ENCODE data around the gene SKAP1.

Gene SKAP1

GRCh38 chr17:48192321-48192731 is 237.7 kb downstream of the SKAP1 start:
- Histone ChIP-seq H3K9me2 (replicated peaks; ENCODE audit: low read depth, low read length) (no peaks in the 10 kb centered on the region), H3K4me3 (ENCODE audit: low read length, poor library complexity, severe bottlenecking) (no peak overlapping the region), H3K9me3 (ENCODE audit: insufficient read depth, low read depth, low read length) (no peaks in the 10 kb centered on the region), H3K4me2 (ENCODE audit: low read depth, low read length, poor library complexity, severe bottlenecking) (peak overlapping the region; percentile 24), H3K4me1 (ENCODE audit: insufficient read depth, low read length, poor library complexity, severe bottlenecking) (peaks cover 22% of the 10 kb centered on the region), H3K79me2 (ENCODE audit: insufficient read depth, low read length) (no peaks in the 10 kb centered on the region), H2AFZ (ENCODE audit: low read length) (no peak overlapping the region), H3K36me3 (ENCODE audit: insufficient read depth, low read length) (no peaks in the 10 kb centered on the region), H3K9ac (ENCODE audit: low read depth, low read length, poor library complexity, severe bottlenecking) (no peak overlapping the region), H3K27me3 (ENCODE audit: insufficient read depth, low read length, poor library complexity, severe bottlenecking) (peaks cover 35% of the 10 kb centered on the region), H4K20me1 (ENCODE audit: insufficient read depth, low read length, poor library complexity, severe bottlenecking) (no peaks in the 10 kb centered on the region), H3F3A (ENCODE audit: low read depth) (peaks cover 7% of the 10 kb centered on the region; the same call in 1 of the 2 replicates)
- no peak for TF ChIP-seq EZH2phosphoT487 (IDR thresholded peaks at IDR 0.05; ENCODE audit: borderline replicate concordance)
- TF ChIP-seq CTCF (conservative IDR thresholded peaks at IDR 0.05; ENCODE audit: low read length) = no peak

- H3K4me1 ChIP-seq (ENCODE audit: insufficient read depth, low read length, poor library complexity, severe bottlenecking) = peaks cover 22% of the 10 kb centered on the region
- no peaks in the 10 kb centered on the region for H3K9me2 ChIP-seq (replicated peaks; ENCODE audit: low read depth, low read length)
- TF ChIP-seq CTCF (conservative IDR thresholded peaks at IDR 0.05; ENCODE audit: low read length) (no peak), EZH2phosphoT487 (IDR thresholded peaks at IDR 0.05; ENCODE audit: borderline replicate concordance) (no peak)
- H3K36me3 ChIP-seq (ENCODE audit: insufficient read depth, low read length) = no peaks in the 10 kb centered on the region
- no peak overlapping the region for H3K4me3 ChIP-seq (ENCODE audit: low read length, poor library complexity, severe bottlenecking)
- no peak overlapping the region for H3K4me2 ChIP-seq (ENCODE audit: low read depth, low read length, poor library complexity, severe bottlenecking)
- H3K9ac ChIP-seq (ENCODE audit: low read depth, low read length, poor library complexity, severe bottlenecking) = no peak overlapping the region
- no peaks in the 10 kb centered on the region for H3K9me3 ChIP-seq (ENCODE audit: insufficient read depth, low read depth, low read length)
- no peaks in the 10 kb centered on the region for H3K79me2 ChIP-seq (ENCODE audit: insufficient read depth, low read length)
- no peaks in the 10 kb centered on the region for H4K20me1 ChIP-seq (ENCODE audit: insufficient read depth, low read length, poor library complexity, severe bottlenecking)
- H3K27me3 ChIP-seq (ENCODE audit: insufficient read depth, low read length, poor library complexity, severe bottlenecking) = peaks cover 30% of the 10 kb centered on the region
- H2AFZ ChIP-seq (ENCODE audit: low read length) = no peak overlapping the region
- peaks cover 7% of the 10 kb centered on the region; the same call in 1 of the 2 replicates for H3F3A ChIP-seq (ENCODE audit: low read depth)
These were observed 238.7 kb downstream of the SKAP1 start for GRCh38 chr17:48191362-48191761.

GRCh38 chr17:48190871-48191270 is 239.1 kb downstream of the SKAP1 start:
- no peak overlapping the region for H3K4me3 ChIP-seq (ENCODE audit: low read length, poor library complexity, severe bottlenecking)
- H3K4me2 ChIP-seq (ENCODE audit: low read depth, low read length, poor library complexity, severe bottlenecking) = no peak overlapping the region
- peaks cover 22% of the 10 kb centered on the region for H3K4me1 ChIP-seq (ENCODE audit: insufficient read depth, low read length, poor library complexity, severe bottlenecking)
- H3F3A ChIP-seq (ENCODE audit: low read depth) = peaks cover 7% of the 10 kb centered on the region; the same call in 1 of the 2 replicates
- TF ChIP-seq EZH2phosphoT487 (IDR thresholded peaks at IDR 0.05; ENCODE audit: borderline replicate concordance) = no peak
- TF ChIP-seq CTCF (conservative IDR thresholded peaks at IDR 0.05; ENCODE audit: low read length) = no peak
- no peaks in the 10 kb centered on the region for H3K79me2 ChIP-seq (ENCODE audit: insufficient read depth, low read length)
- H3K9me2 ChIP-seq (replicated peaks; ENCODE audit: low read depth, low read length) = no peaks in the 10 kb centered on the region
- no peaks in the 10 kb centered on the region for H4K20me1 ChIP-seq (ENCODE audit: insufficient read depth, low read length, poor library complexity, severe bottlenecking)
- no peak overlapping the region for H2AFZ ChIP-seq (ENCODE audit: low read length)
- no peaks in the 10 kb centered on the region for H3K9me3 ChIP-seq (ENCODE audit: insufficient read depth, low read depth, low read length)
- H3K36me3 ChIP-seq (ENCODE audit: insufficient read depth, low read length) = no peaks in the 10 kb centered on the region
- peaks cover 27% of the 10 kb centered on the region for H3K27me3 ChIP-seq (ENCODE audit: insufficient read depth, low read length, poor library complexity, severe bottlenecking)
- H3K9ac ChIP-seq (ENCODE audit: low read depth, low read length, poor library complexity, severe bottlenecking) = no peak overlapping the region
